HepG2 (cell line): ENCODE results near the gene CELF2. TPM values are rescaled to one million over a fixed set of nuclear protein-coding genes. Genes with fewer than 3 reads are reported as not detected.

Experiments used
- ATAC-seq: fragments of 200-7000 bp; cut with Tn5 transposase; 3 replicates; pipeline ENCODE4 v1.9.1; 2020; ENCODE audit warnings: mild to moderate bottlenecking, moderate library complexity
- BruUV-seq: library from RNA; stranded (reverse); fragments of 400-500 nt; replicated peaks from 2 replicates; lab custom pipeline; 2021; lab: Mats Ljungman, UMichigan
- CTCF ChIA-PET: fragments of 300-600 bp; formaldehyde crosslinking; extraction: SDS; loops from one replicate; lab custom pipeline; 2021; ENCODE audit warnings: low total read pairs, inconsistent platforms, low intra/inter-chr PET ratio; lab: Yijun Ruan, JAX
- POLR2A ChIA-PET: fragments of 350-600 bp; sonication (Branson Sonifier 250); formaldehyde crosslinking; loops from one replicate; lab custom pipeline; 2020; ENCODE audit warnings: antibody characterized with exemption, inconsistent platforms; lab: Yijun Ruan, JAX
- DNase-seq: peaks from one replicate; pipeline ENCODE4 v3.0.0-alpha.2; 2015; ENCODE audit warnings: low spot score
- FAIRE-seq: peaks from 3 replicates; lab custom pipeline; 2011; peaks lifted over from hg19 to GRCh38; lab: Jason Lieb, UNC
- H2AFZ ChIP-seq: one replicate; pipeline ENCODE4 v1.6.1; 2011; ENCODE audit warnings: low read length, inconsistent platforms
- H3K27ac ChIP-seq: fragments of 300-600 bp; 3 replicates; pipeline ENCODE4 v1.8.0; 2011; ENCODE audit warnings: mixed run types, mild to moderate bottlenecking, mixed read lengths, low read length, inconsistent platforms; ENCODE audit not compliant: insufficient read depth; ENCODE audit errors: extremely low read length
- H3K27me3 ChIP-seq, 2 experiments: fragments of 200-600 bp in 1 of 2; 2 replicates in 1 of 2; 3 replicates in 1 of 2; pipeline versions ENCODE4 v1.6.0 to v1.8.0; 2011; ENCODE audit warnings: low read length in 2 of 2, mild to moderate bottlenecking in 2 of 2, moderate library complexity in 2 of 2, inconsistent platforms in 1 of 2; ENCODE audit not compliant: insufficient read depth in 2 of 2, control insufficient read depth in 1 of 2
- H3K36me3 ChIP-seq, 2 experiments: fragments of 200-600 bp in 1 of 2; replicated peaks in 1 of 2; 2 replicates in 1 of 2; 3 replicates in 1 of 2; pipeline versions ENCODE4 v1.5.1 to v1.8.0; 2011; ENCODE audit warnings: low read length in 2 of 2, inconsistent platforms in 1 of 2; ENCODE audit not compliant: insufficient read depth in 2 of 2, control insufficient read depth in 1 of 2
- H3K4me1 ChIP-seq: 2 replicates; pipeline ENCODE4 v1.5.1; 2012; ENCODE audit warnings: low read length, inconsistent platforms; ENCODE audit not compliant: insufficient read depth
- H3K4me2 ChIP-seq: 2 replicates; pipeline ENCODE4 v1.6.0; 2011; ENCODE audit warnings: low read depth, low read length, inconsistent platforms
- H3K4me3 ChIP-seq, 3 experiments: fragments of 200-600 bp in 1 of 3; sonication (generic), shearing (Covaris generic) in 1 of 3; replicated peaks in 1 of 3; 2 replicates each; pipeline ENCODE4 v1.5.1; 2011 to 2016; ENCODE audit warnings: low read length in 3 of 3, inconsistent platforms in 2 of 3, low read depth in 2 of 3, mild to moderate bottlenecking in 2 of 3, control low read depth in 1 of 3, mixed read lengths in 1 of 3; ENCODE audit not compliant: insufficient read depth in 1 of 3
- H3K79me2 ChIP-seq: one replicate; pipeline ENCODE4 v1.6.1; 2011; ENCODE audit warnings: low read length, inconsistent platforms; ENCODE audit not compliant: insufficient read depth
- H3K9ac ChIP-seq: 2 replicates; pipeline ENCODE4 v1.6.0; 2011; ENCODE audit warnings: mild to moderate bottlenecking, low read depth, low read length, inconsistent platforms; ENCODE audit not compliant: insufficient read depth
- H3K9me3 ChIP-seq: 2 replicates; pipeline ENCODE4 v1.5.1; 2012; ENCODE audit warnings: mild to moderate bottlenecking, low read length
- H4K20me1 ChIP-seq: 2 replicates; pipeline ENCODE4 v1.6.0; 2011; ENCODE audit warnings: inconsistent platforms, mild to moderate bottlenecking, low read length, moderate library complexity; ENCODE audit not compliant: insufficient read depth
- CENPBD1 ChIP-seq: sonication (generic); formaldehyde crosslinking; IDR thresholded peaks from 2 replicates; pipeline ENCODE4 v1.8.0; 2022; ENCODE audit warnings: missing genetic modification reagents, low read depth, mild to moderate bottlenecking, borderline replicate concordance
- GTF2F1 ChIP-seq: fragments of 150-350 bp; IDR thresholded peaks from 2 replicates; pipeline ENCODE4 v1.6.1; 2014; ENCODE audit warnings: low read length
- ISL2 ChIP-seq: sonication (generic); formaldehyde crosslinking; IDR thresholded peaks from 2 replicates; pipeline ENCODE4 v1.5.0; 2020; ENCODE audit warnings: missing genetic modification reagents
- NFIB ChIP-seq: sonication (generic); formaldehyde crosslinking; IDR thresholded peaks from 2 replicates; pipeline ENCODE4 v1.9.0; 2021; ENCODE audit warnings: missing genetic modification reagents, mild to moderate bottlenecking, borderline replicate concordance
- SSRP1 ChIP-seq: IDR thresholded peaks from 2 replicates; pipeline ENCODE4 v1.6.1; 2016; ENCODE audit warnings: control low read depth
- ZIK1 ChIP-seq: sonication (generic); formaldehyde crosslinking; IDR thresholded peaks from 2 replicates; pipeline ENCODE4 v1.5.0; 2020; ENCODE audit warnings: mild to moderate bottlenecking, low read depth, missing genetic modification reagents, borderline replicate concordance
- whole genome bisulfite sequencing: methylation state at CpG from one replicate; pipeline ENCODE4 v1.1.6; 2017; ENCODE audit warnings: low lambda C conversion rate; 5-methylcytosine and 5-hydroxymethylcytosine counted together
- in situ Hi-C: cut with HindIII; loops from 2 replicates; pipeline ENCODE4 v1.10.0; 2017; ENCODE audit warnings: low pct_unique_long_range_greater_than_20kb; ENCODE audit not compliant: extremely low pct_ligation_motif_present
- intact Hi-C: fragments of 100-400 bp; cut with micrococcal nuclease; formaldehyde crosslinking; loops from one replicate; pipeline ENCODE4 v1.10.0; 2022; ENCODE audit not compliant: unreplicated experiment
- polyA plus RNA-seq, 8 experiments: library from polyadenylated mRNA; depleted of rRNA in 3 of 8; stranded (reverse) in 7 of 8; unstranded in 1 of 8; fragments of >200 nt; fragmentation: Illumina TruSeq in 4 of 8; extraction: Trizol in 4 of 8; gene quantifications; 2 replicates each; pipeline versions ENCODE4 v1.2.1 to v1.2.3, GENCODE V29; 2011 to 2016; ENCODE audit warnings: low read depth in 4 of 8, missing spikeins in 1 of 8, mixed read lengths in 1 of 8; ENCODE audit not compliant: insufficient read depth in 1 of 8
- total RNA-seq, 5 experiments: library from RNA; depleted of rRNA; stranded (reverse); fragments of >200 nt; fragmentation: Illumina TruSeq; extraction: Trizol; gene quantifications; 2 replicates each; pipeline ENCODE4 v1.2.3, GENCODE V29; 2016; ENCODE audit warnings: low read depth in 1 of 5
- TF ChIP-seq, protein P1 (sequence below): sonication (generic); formaldehyde crosslinking; IDR thresholded peaks from 2 replicates; pipeline ENCODE4 v1.5.0; 2020; ENCODE audit warnings: missing genetic modification reagents
- TF ChIP-seq, protein P2 (sequence below): IDR thresholded peaks from 2 replicates; pipeline ENCODE4 v1.6.1; 2016; ENCODE audit warnings: missing compliant biosample characterization, missing genetic modification reagents, borderline replicate concordance

The CELF2 gene
- total and polyA plus RNA-seq, 2 of the 13 experiments (the other 11 are each of a cell fraction or from before 2014, with no cell fraction given) = not detected

DNA sequence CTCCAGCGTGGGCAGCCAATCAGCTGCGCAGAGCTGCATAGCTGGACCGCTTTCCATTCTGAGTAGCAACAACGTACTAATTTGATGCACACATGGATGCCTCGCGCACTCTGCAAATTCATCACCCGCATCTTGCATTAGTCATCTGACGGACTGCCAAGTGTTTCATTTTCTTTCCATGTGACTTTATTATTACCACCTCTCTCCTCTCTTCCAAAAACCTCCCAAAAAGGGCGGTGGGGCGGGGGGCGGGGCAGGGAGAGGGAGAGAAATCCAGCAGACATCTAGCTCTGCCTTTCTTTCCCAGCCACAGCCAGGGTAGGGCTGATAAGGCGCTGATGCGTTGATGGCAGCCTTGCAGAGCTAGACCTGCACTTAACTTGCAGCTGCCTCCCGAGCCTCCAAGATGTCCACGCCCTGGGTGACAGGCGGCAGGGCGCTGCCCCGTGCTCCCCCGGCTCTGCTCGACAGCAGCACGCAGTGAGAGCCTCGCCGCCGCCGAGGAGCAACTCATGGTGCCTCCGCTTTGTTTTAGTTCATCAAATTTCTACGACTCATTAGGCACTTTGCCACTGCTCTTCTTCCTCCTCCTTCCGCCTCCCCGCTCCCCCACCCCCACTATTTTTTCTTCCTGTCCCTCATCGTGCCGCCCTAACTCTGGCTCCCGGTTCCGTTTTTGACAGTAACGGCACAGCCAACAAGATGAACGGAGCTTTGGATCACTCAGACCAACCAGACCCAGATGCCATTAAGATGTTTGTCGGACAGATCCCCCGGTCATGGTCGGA, 147.3 kb downstream of the CELF2 start:
- DNase-seq (no peak), ATAC-seq (no peak), FAIRE-seq (no peak)
- POLR2A ChIA-PET = no interaction called here
- intact Hi-C loops (no loop called here), in situ Hi-C loops (no loop called here)
- no peak overlapping the region for H3K4me2 ChIP-seq
- H3K27me3 ChIP-seq = peaks cover 0 to 30% of the 10 kb centered on the region in 2 experiments; a peak in 3 of 5 replicates
- H3K4me1 ChIP-seq = no peaks in the 10 kb centered on the region
- H4K20me1 ChIP-seq = no peaks in the 10 kb centered on the region
- H2AFZ ChIP-seq = no peak overlapping the region
- CTCF ChIA-PET = no interaction called here
- no peaks in the 10 kb centered on the region for H3K36me3 ChIP-seq
- no TSS peak for BruUV-seq
- 24% methylated on average over 33 of the region's 38 CpGs for WGBS
- no peaks in the 10 kb centered on the region for H3K9me3 ChIP-seq
- no peak overlapping the region for H3K4me3 ChIP-seq
- no peak overlapping the region for H3K27ac ChIP-seq
- no peak overlapping the region for H3K9ac ChIP-seq
- H3K79me2 ChIP-seq = no peaks in the 10 kb centered on the region
- TF ChIP-seq, protein P1, sequence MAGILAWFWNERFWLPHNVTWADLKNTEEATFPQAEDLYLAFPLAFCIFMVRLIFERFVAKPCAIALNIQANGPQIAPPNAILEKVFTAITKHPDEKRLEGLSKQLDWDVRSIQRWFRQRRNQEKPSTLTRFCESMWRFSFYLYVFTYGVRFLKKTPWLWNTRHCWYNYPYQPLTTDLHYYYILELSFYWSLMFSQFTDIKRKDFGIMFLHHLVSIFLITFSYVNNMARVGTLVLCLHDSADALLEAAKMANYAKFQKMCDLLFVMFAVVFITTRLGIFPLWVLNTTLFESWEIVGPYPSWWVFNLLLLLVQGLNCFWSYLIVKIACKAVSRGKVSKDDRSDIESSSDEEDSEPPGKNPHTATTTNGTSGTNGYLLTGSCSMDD = no peak
- TF ChIP-seq CENPBD1 (no peak), SSRP1 (CRISPR knock-in tag) (no peak), NFIB (no peak), GTF2F1 (no peak), ZIK1 (CRISPR knock-in tag) (no peak), ISL2 (no peak)
- TF ChIP-seq, protein P2, sequence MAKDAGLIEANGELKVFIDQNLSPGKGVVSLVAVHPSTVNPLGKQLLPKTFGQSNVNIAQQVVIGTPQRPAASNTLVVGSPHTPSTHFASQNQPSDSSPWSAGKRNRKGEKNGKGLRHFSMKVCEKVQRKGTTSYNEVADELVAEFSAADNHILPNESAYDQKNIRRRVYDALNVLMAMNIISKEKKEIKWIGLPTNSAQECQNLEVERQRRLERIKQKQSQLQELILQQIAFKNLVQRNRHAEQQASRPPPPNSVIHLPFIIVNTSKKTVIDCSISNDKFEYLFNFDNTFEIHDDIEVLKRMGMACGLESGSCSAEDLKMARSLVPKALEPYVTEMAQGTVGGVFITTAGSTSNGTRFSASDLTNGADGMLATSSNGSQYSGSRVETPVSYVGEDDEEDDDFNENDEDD (CRISPR knock-in tag) = no peak
